GM12878 (cell line): ENCODE results near the gene PTPRB. TPM values are rescaled to one million over a fixed set of nuclear protein-coding genes. Genes with fewer than 3 reads are reported as not detected.

Source experiments
- ATAC-seq: fragments of 200-7000 bp; cut with Tn5 transposase; 3 replicates; pipeline ENCODE4 v1.9.1; 2020; ENCODE audit warnings: mild to moderate bottlenecking, moderate library complexity
- BruUV-seq: library from RNA; stranded (reverse); fragments of 400-500 nt; replicated peaks from 2 replicates; lab custom pipeline; 2021; lab: Mats Ljungman, UMichigan
- CTCF ChIA-PET: fragments of 300-600 bp; sonication (Branson Sonifier 250); formaldehyde crosslinking; extraction: SDS; loops from one replicate; lab custom pipeline; 2021; ENCODE audit warnings: inconsistent platforms; lab: Yijun Ruan, JAX
- POLR2A ChIA-PET: fragments of 350-600 bp; formaldehyde crosslinking; extraction: SDS; loops from one replicate; lab custom pipeline; 2021; ENCODE audit warnings: inconsistent platforms; lab: Charles Lee
- RAD21 ChIA-PET: fragments of 300-600 bp; sonication (Branson Sonifier 250); formaldehyde crosslinking; loops from one replicate; lab custom pipeline; 2023; ENCODE audit warnings: antibody characterized with exemption; ENCODE audit not compliant: unreplicated experiment; lab: Charles Lee
- SMC1A ChIA-PET: fragments of 300-600 bp; sonication (Branson Sonifier 250); formaldehyde crosslinking; loops from one replicate; lab custom pipeline; 2023; ENCODE audit not compliant: unreplicated experiment, uncharacterized antibody; lab: Charles Lee
- DNase-seq: peaks from one replicate; pipeline ENCODE4 v3.0.0-alpha.2; 2011; ENCODE audit warnings: low read depth, low spot score
- FAIRE-seq: peaks from 3 replicates; lab custom pipeline; 2011; peaks lifted over from hg19 to GRCh38; lab: Jason Lieb, UNC
- H2AFZ ChIP-seq: 2 replicates; pipeline ENCODE4 v1.6.0; 2011; ENCODE audit warnings: low read depth, low read length, control low read depth; ENCODE audit not compliant: control insufficient read depth
- H3K27ac ChIP-seq: 2 replicates; pipeline ENCODE4 v1.5.1; 2011; ENCODE audit warnings: control low read depth; ENCODE audit not compliant: control insufficient read depth, insufficient read depth
- H3K27me3 ChIP-seq, 2 experiments: replicated peaks in 1 of 2; 2 replicates each; pipeline versions ENCODE4 v1.6.0 to v1.6.1; 2011; ENCODE audit warnings: low read length in 1 of 2; ENCODE audit not compliant: control insufficient read depth in 2 of 2, insufficient read depth in 2 of 2
- H3K36me3 ChIP-seq, 2 experiments: 2 replicates each; pipeline ENCODE4 v1.5.1; 2011; ENCODE audit warnings: low read length in 1 of 2; ENCODE audit not compliant: control insufficient read depth in 2 of 2, insufficient read depth in 2 of 2
- H3K4me1 ChIP-seq: 2 replicates; pipeline ENCODE4 v1.6.1; 2011; ENCODE audit warnings: mild to moderate bottlenecking, low read length, moderate library complexity, mixed read lengths; ENCODE audit not compliant: control insufficient read depth, insufficient read depth
- H3K4me2 ChIP-seq: 2 replicates; pipeline ENCODE4 v1.6.0; 2011; ENCODE audit warnings: control low read depth; ENCODE audit not compliant: control insufficient read depth, insufficient read depth
- H3K4me3 ChIP-seq: fragments of 200-600 bp; sonication (generic); 2 replicates; pipeline ENCODE4 v1.5.1; 2016
- H3K79me2 ChIP-seq: 2 replicates; pipeline ENCODE4 v1.6.0; 2011; ENCODE audit warnings: low read length; ENCODE audit not compliant: control insufficient read depth, insufficient read depth
- H3K9ac ChIP-seq: 2 replicates; pipeline ENCODE4 v1.8.0; 2011; ENCODE audit warnings: low read length, control low read depth, mixed read lengths; ENCODE audit not compliant: control insufficient read depth, insufficient read depth
- H3K9me3 ChIP-seq: replicated peaks from 3 replicates; pipeline ENCODE4 v1.5.1; 2011; ENCODE audit warnings: mild to moderate bottlenecking, low read length; ENCODE audit not compliant: control insufficient read depth, insufficient read depth
- H4K20me1 ChIP-seq: 2 replicates; pipeline ENCODE4 v1.6.0; 2011; ENCODE audit not compliant: control insufficient read depth, insufficient read depth
- ATF3 ChIP-seq: IDR thresholded peaks from 2 replicates; pipeline ENCODE4 v1.6.1; 2011; ENCODE audit warnings: low read depth, mild to moderate bottlenecking, low read length, moderate library complexity, borderline replicate concordance; ENCODE audit errors: extremely low read depth
- BCLAF1 ChIP-seq: fragments of 450-650 bp; IDR thresholded peaks from 2 replicates; pipeline ENCODE4 v1.6.1; 2017; ENCODE audit warnings: antibody characterized with exemption, mild to moderate bottlenecking, moderate library complexity
- BRCA1 ChIP-seq: IDR thresholded peaks from 2 replicates; pipeline ENCODE4 v1.6.1; 2011; ENCODE audit warnings: low read depth, low read length, improper control_type of control experiment
- CHD2 ChIP-seq: IDR thresholded peaks from 2 replicates; pipeline ENCODE4 v1.6.1; 2011; ENCODE audit warnings: low read depth, low read length, improper control_type of control experiment, borderline replicate concordance
- CUX1 ChIP-seq: IDR thresholded peaks from 2 replicates; pipeline ENCODE4 v1.6.1; 2012; ENCODE audit warnings: improper control_type of control experiment, low read depth, low read length; ENCODE audit not compliant: insufficient replicate concordance
- FOXM1 ChIP-seq: IDR thresholded peaks from 2 replicates; pipeline ENCODE4 v1.6.1; 2012; ENCODE audit warnings: low read depth, mild to moderate bottlenecking, inconsistent platforms, low read length, moderate library complexity
- MAX ChIP-seq: IDR thresholded peaks from 2 replicates; pipeline ENCODE4 v1.6.1; 2012; ENCODE audit warnings: low read depth, low read length, improper control_type of control experiment
- POU2F2 ChIP-seq: IDR thresholded peaks from 3 replicates; pipeline ENCODE4 v1.6.1; 2011; ENCODE audit warnings: low read depth, mild to moderate bottlenecking, low read length, borderline replicate concordance
- SMAD5 ChIP-seq: IDR thresholded peaks from 2 replicates; pipeline ENCODE4 v1.6.1; 2016; ENCODE audit warnings: antibody characterized with exemption, low read depth
- TAF1 ChIP-seq: IDR thresholded peaks from 2 replicates; pipeline ENCODE4 v1.6.1; 2011; ENCODE audit warnings: mild to moderate bottlenecking, low read depth, low read length, borderline replicate concordance
- ZZZ3 ChIP-seq: IDR thresholded peaks from 2 replicates; pipeline ENCODE4 v1.6.1; 2011; ENCODE audit warnings: low read depth; ENCODE audit not compliant: control insufficient read depth, insufficient read length
- WGBS: methylation state at CpG from one replicate; pipeline ENCODE4 v1.1.6; 2016; ENCODE audit warnings: low lambda C conversion rate; ENCODE audit not compliant: insufficient replicate concordance, insufficient coverage; ENCODE audit errors: missing lambda C conversion rate; 5-methylcytosine and 5-hydroxymethylcytosine counted together
- in situ Hi-C: fragments of 300-500 bp; cut with MboI; formaldehyde crosslinking; loops from 9 replicates; pipeline ENCODE4 v1.14.3; 2018; ENCODE audit warnings: mixed read lengths
- intact Hi-C: fragments of 100-400 bp; cut with micrococcal nuclease; formaldehyde crosslinking; loops from one replicate; pipeline ENCODE4 v1.14.2; 2022; ENCODE audit not compliant: unreplicated experiment
- polyA plus RNA-seq, 11 experiments: library from polyadenylated mRNA; depleted of rRNA in 4 of 11; unstranded in 6 of 11; stranded (reverse) in 5 of 11; fragments of >200 nt; fragmentation: Nextera tagmentation in 4 of 11; fragmentation: Illumina TruSeq in 1 of 11; extraction: Ambion mirVana in 4 of 11; extraction: Trizol in 1 of 11; gene quantifications; 1 replicate in 1 of 11; 2 replicates in 10 of 11; pipeline versions ENCODE4 v1.2.1 to v1.2.3, GENCODE V29; 2011 to 2016; ENCODE audit warnings: inconsistent platforms in 2 of 11, missing spikeins in 2 of 11, low read depth in 1 of 11
- total RNA-seq, 4 experiments: library from RNA; depleted of rRNA in 3 of 4; stranded (reverse); fragments of >200 nt in 3 of 4; fragmentation: Illumina TruSeq in 1 of 4; extraction: Trizol in 1 of 4; gene quantifications; 2 replicates each; pipeline versions ENCODE4 v1.2.1 to v1.2.3, GENCODE V29; 2013 to 2021
- TF ChIP-seq, protein P1 (sequence below): fragments of 450-650 bp; IDR thresholded peaks from 2 replicates; pipeline ENCODE4 v1.6.1; 2017; ENCODE audit warnings: mild to moderate bottlenecking

Gene PTPRB
- total and polyA plus RNA-seq, 10 of the 15 experiments (the other 5 are each of a cell fraction or from before 2014, with no cell fraction given) = 0.03 to 0.35 (median 0.05) TPM

GRCh38 chr12:70609203-70609602 is 28.0 kb downstream of the PTPRB start (continued):
- TF ChIP-seq ATF3 = no peak
- TF ChIP-seq CUX1 = no peak

GRCh38 chr12:70608184-70608583 is 29.0 kb downstream of the PTPRB start:
- Histone ChIP-seq H3K4me3 (no peak overlapping the region), H3K27ac (no peak overlapping the region), H3K4me1 (no peaks in the 10 kb centered on the region), H3K9ac (no peak overlapping the region), H3K36me3 (no peaks in the 10 kb centered on the region), H3K9me3 (no peaks in the 10 kb centered on the region), H3K79me2 (no peaks in the 10 kb centered on the region), H3K27me3 (peaks cover 2% of the 10 kb centered on the region in 2 experiments; a peak in 3 of 4 replicates), H2AFZ (no peak overlapping the region), H4K20me1 (no peaks in the 10 kb centered on the region), H3K4me2 (no peak overlapping the region)
- no TSS peak for BruUV-seq
- RAD21 ChIA-PET = no interaction called here
- DNase-seq (no peak), FAIRE-seq (no peak), ATAC-seq (no peak)
- intact Hi-C loops = no loop called here
- CTCF ChIA-PET = no interaction called here
- in situ Hi-C loops = no loop called here
- WGBS = 31% methylated on average over 1 of the region's 1 CpG
- SMC1A ChIA-PET = no interaction called here
- POLR2A ChIA-PET = no interaction called here
- TF ChIP-seq FOXM1 (no peak), SMAD5 (no peak), CHD2 (no peak), BCLAF1 (no peak), ZZZ3 (no peak), POU2F2 (no peak), BRCA1 (no peak), TAF1 (no peak), MAX (no peak)
- TF ChIP-seq, protein P1, sequence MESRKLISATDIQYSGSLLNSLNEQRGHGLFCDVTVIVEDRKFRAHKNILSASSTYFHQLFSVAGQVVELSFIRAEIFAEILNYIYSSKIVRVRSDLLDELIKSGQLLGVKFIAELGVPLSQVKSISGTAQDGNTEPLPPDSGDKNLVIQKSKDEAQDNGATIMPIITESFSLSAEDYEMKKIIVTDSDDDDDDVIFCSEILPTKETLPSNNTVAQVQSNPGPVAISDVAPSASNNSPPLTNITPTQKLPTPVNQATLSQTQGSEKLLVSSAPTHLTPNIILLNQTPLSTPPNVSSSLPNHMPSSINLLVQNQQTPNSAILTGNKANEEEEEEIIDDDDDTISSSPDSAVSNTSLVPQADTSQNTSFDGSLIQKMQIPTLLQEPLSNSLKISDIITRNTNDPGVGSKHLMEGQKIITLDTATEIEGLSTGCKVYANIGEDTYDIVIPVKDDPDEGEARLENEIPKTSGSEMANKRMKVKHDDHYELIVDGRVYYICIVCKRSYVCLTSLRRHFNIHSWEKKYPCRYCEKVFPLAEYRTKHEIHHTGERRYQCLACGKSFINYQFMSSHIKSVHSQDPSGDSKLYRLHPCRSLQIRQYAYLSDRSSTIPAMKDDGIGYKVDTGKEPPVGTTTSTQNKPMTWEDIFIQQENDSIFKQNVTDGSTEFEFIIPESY = no peak
